A549 (cell line): ENCODE data around the gene SUGCT. TPM values are rescaled to one million over a fixed set of nuclear protein-coding genes. Genes with fewer than 3 reads are reported as not detected.

Source experiments
- ATAC-seq, 2 experiments: fragments of 200-7000 bp in 1 of 2; fragments of >200 bp in 1 of 2; cut with Nextera tagmentation in 1 of 2; cut with Tn5 transposase in 1 of 2; 3 replicates each; pipeline versions ENCODE4 v1.8.0 to v1.9.1; 2018 to 2020; ENCODE audit warnings: mild to moderate bottlenecking in 1 of 2, moderate library complexity in 1 of 2
- CTCF ChIA-PET: fragments of 300-600 bp; sonication (Branson Sonifier 250); formaldehyde crosslinking; extraction: SDS; loops from one replicate; lab custom pipeline; 2021; ENCODE audit warnings: antibody characterized with exemption, inconsistent platforms; lab: Yijun Ruan, JAX
- POLR2A ChIA-PET: fragments of 350-600 bp; formaldehyde crosslinking; extraction: SDS; loops from one replicate; lab custom pipeline; 2021; ENCODE audit warnings: antibody characterized with exemption, inconsistent platforms; lab: Yijun Ruan, JAX
- DNase-seq, 2 experiments: peaks; one replicate each; pipeline versions ENCODE4 v3.0.0 to v3.0.0-alpha.2; 2011 to 2016; ENCODE audit warnings: low read depth in 1 of 2, low spot score in 1 of 2
- FAIRE-seq: peaks from 2 replicates; lab custom pipeline; 2011; peaks lifted over from hg19 to GRCh38; lab: Jason Lieb, UNC
- H3K27ac ChIP-seq, 2 experiments: fragments of >200 bp; sonication (Bioruptor Twin); formaldehyde crosslinking; 3 replicates each; pipeline ENCODE4 v1.5.1; 2016 to 2017
- H3K4me1 ChIP-seq: fragments of >200 bp; sonication (Bioruptor Twin); formaldehyde crosslinking; 3 replicates; pipeline ENCODE4 v1.6.1; 2016
- H3K4me2 ChIP-seq: fragments of >200 bp; sonication (Bioruptor Twin); formaldehyde crosslinking; 3 replicates; pipeline ENCODE4 v1.6.1; 2016
- H3K4me3 ChIP-seq: fragments of >200 bp; sonication (Bioruptor Twin); formaldehyde crosslinking; 3 replicates; pipeline ENCODE4 v1.5.1; 2016
- H3K9me3 ChIP-seq: fragments of >200 bp; sonication (Bioruptor Twin); formaldehyde crosslinking; 3 replicates; pipeline ENCODE4 v1.6.1; 2016
- BCL3 ChIP-seq: fragments of >200 bp; sonication (Bioruptor Twin); formaldehyde crosslinking; IDR thresholded peaks from 3 replicates; pipeline ENCODE4 v1.6.1; 2016
- BHLHE40 ChIP-seq: IDR thresholded peaks from 2 replicates; pipeline ENCODE4 v1.6.1; 2012; ENCODE audit warnings: low read depth, low read length, inconsistent platforms
- CHD2 ChIP-seq: fragments of 150-350 bp; IDR thresholded peaks from 2 replicates; pipeline ENCODE4 v1.6.1; 2014; ENCODE audit warnings: low read length; ENCODE audit not compliant: partially characterized antibody
- CHD4 ChIP-seq: fragments of 200-600 bp; sonication (generic); IDR thresholded peaks from 2 replicates; pipeline ENCODE4 v1.6.1; 2016; ENCODE audit warnings: antibody characterized with exemption, mild to moderate bottlenecking, borderline replicate concordance
- EP300 ChIP-seq, 2 experiments: fragments of >200 bp; sonication (Bioruptor Twin); formaldehyde crosslinking; IDR thresholded peaks; 2 replicates in 1 of 2; 3 replicates in 1 of 2; pipeline ENCODE4 v1.6.1; 2016 to 2017
- ESRRA ChIP-seq: fragments of 150-350 bp; IDR thresholded peaks from 2 replicates; pipeline ENCODE4 v1.6.1; 2014; ENCODE audit warnings: mild to moderate bottlenecking, low read length, borderline replicate concordance
- FOSL2 ChIP-seq, 2 experiments: fragments of 450-650 bp in 1 of 2; fragments of >200 bp in 1 of 2; sonication (Bioruptor Twin) in 1 of 2; formaldehyde crosslinking; IDR thresholded peaks; 2 replicates each; pipeline versions ENCODE4 v1.5.0 to v1.6.1; 2016 to 2020; ENCODE audit warnings: mild to moderate bottlenecking in 1 of 2, moderate library complexity in 1 of 2
- GATA3 ChIP-seq: IDR thresholded peaks from 2 replicates; pipeline ENCODE4 v1.6.1; 2012; ENCODE audit warnings: borderline replicate concordance
- HOXB5 ChIP-seq: fragments of 250-450 bp; sonication (Bioruptor Pico); IDR thresholded peaks from 2 replicates; pipeline ENCODE4 v1.5.0; 2020; ENCODE audit warnings: mild to moderate bottlenecking, moderate library complexity
- NFE2L2 ChIP-seq: fragments of 150-350 bp; conservative IDR thresholded peaks from 2 replicates; pipeline ENCODE4 v1.6.1; 2014; ENCODE audit warnings: low read length
- NPAS2 ChIP-seq: fragments of 250-450 bp; sonication (Bioruptor Pico); IDR thresholded peaks from 2 replicates; pipeline ENCODE4 v1.8.0; 2022; ENCODE audit warnings: mild to moderate bottlenecking, moderate library complexity, borderline replicate concordance
- PHF8 ChIP-seq: fragments of 200-600 bp; sonication (generic); IDR thresholded peaks from 2 replicates; pipeline ENCODE4 v1.6.1; 2016; ENCODE audit warnings: low read depth, mild to moderate bottlenecking, antibody characterized with exemption, moderate library complexity, borderline replicate concordance
- POLR2A ChIP-seq: IDR thresholded peaks from 2 replicates; pipeline ENCODE4 v1.6.1; 2012; ENCODE audit warnings: mild to moderate bottlenecking, low read length
- RAD21 ChIP-seq, 2 experiments: fragments of >200 bp in 1 of 2; sonication (Bioruptor Twin) in 1 of 2; formaldehyde crosslinking in 1 of 2; IDR thresholded peaks in 1 of 2; conservative IDR thresholded peaks in 1 of 2; 2 replicates in 1 of 2; 3 replicates in 1 of 2; pipeline ENCODE4 v1.6.1; 2012 to 2018; ENCODE audit warnings: inconsistent platforms in 1 of 2
- RARB ChIP-seq: fragments of 250-450 bp; sonication (Bioruptor Pico); IDR thresholded peaks from 2 replicates; pipeline ENCODE4 v1.8.0; 2021; ENCODE audit warnings: mild to moderate bottlenecking, moderate library complexity
- RFX5 ChIP-seq: fragments of 450-650 bp; IDR thresholded peaks from 2 replicates; pipeline ENCODE4 v1.7.1; 2014; ENCODE audit warnings: antibody characterized with exemption, mild to moderate bottlenecking, moderate library complexity
- RNF2 ChIP-seq: fragments of 200-600 bp; sonication (generic); IDR thresholded peaks from 2 replicates; pipeline ENCODE4 v1.6.1; 2016; ENCODE audit warnings: low read depth, mild to moderate bottlenecking, antibody characterized with exemption, moderate library complexity, borderline replicate concordance
- SMC3 ChIP-seq: fragments of >200 bp; sonication (Bioruptor Twin); formaldehyde crosslinking; IDR thresholded peaks from 3 replicates; pipeline ENCODE4 v1.6.1; 2018; ENCODE audit warnings: inconsistent platforms
- SREBF2 ChIP-seq: fragments of 450-650 bp; IDR thresholded peaks from 2 replicates; pipeline ENCODE4 v1.6.1; 2014; ENCODE audit warnings: mild to moderate bottlenecking, moderate library complexity
- TP53 ChIP-seq: fragments of 250-450 bp; sonication (Bioruptor Pico); IDR thresholded peaks from 2 replicates; pipeline ENCODE4 v1.5.0; 2021; ENCODE audit warnings: mild to moderate bottlenecking, moderate library complexity
- ZC3H11A ChIP-seq: fragments of 450-650 bp; IDR thresholded peaks from 2 replicates; pipeline ENCODE4 v1.6.1; 2014; ENCODE audit warnings: antibody characterized with exemption, mild to moderate bottlenecking
- ZNF302 ChIP-seq: fragments of 250-450 bp; sonication (Bioruptor Pico); IDR thresholded peaks from 2 replicates; pipeline ENCODE4 v1.9.0; 2021; ENCODE audit warnings: inconsistent platforms, mild to moderate bottlenecking, moderate library complexity
- WGBS: methylation state at CpG from one replicate; pipeline ENCODE4 v1.1.6; 2017; ENCODE audit errors: missing lambda C conversion rate; 5-methylcytosine and 5-hydroxymethylcytosine counted together
- polyA plus RNA-seq, 4 experiments: library from polyadenylated mRNA; depleted of rRNA in 3 of 4; stranded (reverse); fragments of >200 nt; fragmentation: RNase III in 1 of 4; extraction: RNeasy Plus Mini Kit Qiagen cat#74134 plus additional on column Dnase treatment in 1 of 4; gene quantifications; 2 replicates in 3 of 4; 3 replicates in 1 of 4; pipeline ENCODE4 v1.2.3, GENCODE V29; 2011 to 2017
- TF ChIP-seq, protein P1 (sequence below): fragments of 250-450 bp; sonication (Bioruptor Pico); IDR thresholded peaks from 2 replicates; pipeline ENCODE4 v1.5.0; 2021; ENCODE audit warnings: mild to moderate bottlenecking, moderate library complexity, borderline replicate concordance
- TF ChIP-seq, protein P2 (sequence below): fragments of 150-350 bp; IDR thresholded peaks from 2 replicates; pipeline ENCODE4 v1.6.1; 2014; ENCODE audit warnings: low read depth, mild to moderate bottlenecking, low read length
- TF ChIP-seq, protein P3 (sequence below): fragments of >200 bp; sonication (Bioruptor Twin); formaldehyde crosslinking; IDR thresholded peaks from 3 replicates; pipeline ENCODE4 v1.5.1; 2016
- TF ChIP-seq, protein P4 (sequence below): IDR thresholded peaks from 2 replicates; pipeline ENCODE4 v1.6.1; 2012

Gene SUGCT
- polyA plus RNA-seq, 2 of the 4 experiments (the other 2 are of a cell fraction): 1.4 to 1.6 TPM

DNA sequence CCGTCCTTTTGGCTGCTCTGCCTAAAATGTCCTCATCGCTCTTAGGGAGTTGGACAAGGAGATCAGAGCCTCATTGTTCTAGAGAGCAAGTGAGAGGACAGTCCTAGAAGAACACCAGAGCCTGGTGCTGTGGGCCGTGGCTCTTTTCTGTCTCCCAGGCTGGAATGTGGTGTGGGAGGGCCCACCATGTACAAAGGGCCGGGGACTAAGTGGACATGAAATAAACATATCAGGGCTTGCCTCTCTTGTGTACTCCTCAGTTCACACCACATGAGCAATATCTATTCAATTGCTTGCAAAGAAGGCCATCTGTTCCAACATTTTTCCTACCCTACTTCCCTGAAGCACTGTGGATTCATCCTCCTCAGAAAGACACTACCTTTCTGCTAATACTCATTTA, 510.4 kb downstream of the SUGCT start:
- FAIRE-seq (no peak), ATAC-seq (no peak), DNase-seq (no peak)
- Histone ChIP-seq H3K4me2 (no peak overlapping the region), H3K27ac (no peak overlapping the region), H3K9me3 (no peaks in the 10 kb centered on the region), H3K4me3 (no peak overlapping the region), H3K4me1 (no peaks in the 10 kb centered on the region)
- CTCF ChIA-PET: no interaction called here
- WGBS: 15% methylated on average over 4 of the region's 4 CpGs
- TF ChIP-seq CHD2: no peak
- TF ChIP-seq GATA3: no peak
- TF ChIP-seq ZNF302 (CRISPR knock-in tag): no peak
- TF ChIP-seq RAD21 (conservative IDR thresholded peaks at IDR 0.05 in 1 of 2, IDR thresholded peaks at IDR 0.05 in 1 of 2): no peak
- TF ChIP-seq BCL3: no peak
- no peak for TF ChIP-seq RNF2
- no peak for TF ChIP-seq EP300 (IDR thresholded peaks at IDR 0.05)
- TF ChIP-seq, protein P1, sequence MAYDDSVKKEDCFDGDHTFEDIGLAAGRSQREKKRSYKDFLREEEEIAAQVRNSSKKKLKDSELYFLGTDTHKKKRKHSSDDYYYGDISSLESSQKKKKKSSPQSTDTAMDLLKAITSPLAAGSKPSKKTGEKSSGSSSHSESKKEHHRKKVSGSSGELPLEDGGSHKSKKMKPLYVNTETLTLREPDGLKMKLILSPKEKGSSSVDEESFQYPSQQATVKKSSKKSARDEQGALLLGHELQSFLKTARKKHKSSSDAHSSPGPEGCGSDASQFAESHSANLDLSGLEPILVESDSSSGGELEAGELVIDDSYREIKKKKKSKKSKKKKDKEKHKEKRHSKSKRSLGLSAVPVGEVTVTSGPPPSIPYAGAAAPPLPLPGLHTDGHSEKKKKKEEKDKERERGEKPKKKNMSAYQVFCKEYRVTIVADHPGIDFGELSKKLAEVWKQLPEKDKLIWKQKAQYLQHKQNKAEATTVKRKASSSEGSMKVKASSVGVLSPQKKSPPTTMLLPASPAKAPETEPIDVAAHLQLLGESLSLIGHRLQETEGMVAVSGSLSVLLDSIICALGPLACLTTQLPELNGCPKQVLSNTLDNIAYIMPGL (CRISPR knock-in tag): no peak
- POLR2A ChIA-PET: no interaction called here

DNA sequence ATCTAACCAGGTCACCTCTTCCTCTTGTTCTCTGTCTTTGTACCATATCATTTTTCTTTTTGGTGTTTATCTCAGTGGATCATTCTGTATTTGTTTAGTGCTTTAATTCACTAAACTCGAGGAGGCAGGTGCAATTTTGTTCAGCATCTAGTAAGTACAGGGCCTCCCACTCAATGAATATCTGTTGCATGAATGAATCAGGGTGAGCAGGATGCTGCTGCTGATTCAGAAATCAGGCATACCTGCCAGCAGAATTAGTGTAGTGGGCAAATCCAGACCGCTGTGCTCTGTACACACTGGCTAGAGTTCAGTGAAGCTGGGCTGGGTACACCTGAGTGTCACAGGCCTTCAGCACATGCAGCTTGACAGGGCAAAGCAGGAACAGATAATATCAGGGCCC, 511.9 kb downstream of the SUGCT start:
- DNase-seq (no peak), FAIRE-seq (no peak)
- Histone ChIP-seq H3K9me3 (no peaks in the 10 kb centered on the region; the same call in 2 of the 3 replicates), H3K27ac (no peak overlapping the region), H3K4me1 (no peaks in the 10 kb centered on the region)
- WGBS: 6% methylated on average over 1 of the region's 2 CpGs
- POLR2A ChIA-PET: no interaction called here
- TF ChIP-seq NFE2L2 (no peak), TP53 (no peak), HOXB5 (CRISPR knock-in tag) (no peak), ESRRA (no peak), NPAS2 (no peak), PHF8 (no peak), SREBF2 (no peak), FOSL2 (IDR thresholded peaks at IDR 0.05) (no peak), FOSL2 (CRISPR knock-in tag; IDR thresholded peaks at IDR 0.05) (no peak), CHD4 (no peak), POLR2A (no peak), ZC3H11A (no peak), BHLHE40 (no peak), RFX5 (no peak), SMC3 (no peak), EP300 (IDR thresholded peaks at IDR 0.05) (no peak), RNF2 (no peak), RARB (CRISPR knock-in tag) (no peak)
- TF ChIP-seq, protein P2, sequence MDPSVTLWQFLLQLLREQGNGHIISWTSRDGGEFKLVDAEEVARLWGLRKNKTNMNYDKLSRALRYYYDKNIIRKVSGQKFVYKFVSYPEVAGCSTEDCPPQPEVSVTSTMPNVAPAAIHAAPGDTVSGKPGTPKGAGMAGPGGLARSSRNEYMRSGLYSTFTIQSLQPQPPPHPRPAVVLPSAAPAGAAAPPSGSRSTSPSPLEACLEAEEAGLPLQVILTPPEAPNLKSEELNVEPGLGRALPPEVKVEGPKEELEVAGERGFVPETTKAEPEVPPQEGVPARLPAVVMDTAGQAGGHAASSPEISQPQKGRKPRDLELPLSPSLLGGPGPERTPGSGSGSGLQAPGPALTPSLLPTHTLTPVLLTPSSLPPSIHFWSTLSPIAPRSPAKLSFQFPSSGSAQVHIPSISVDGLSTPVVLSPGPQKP: no peak
- TF ChIP-seq, protein P3, sequence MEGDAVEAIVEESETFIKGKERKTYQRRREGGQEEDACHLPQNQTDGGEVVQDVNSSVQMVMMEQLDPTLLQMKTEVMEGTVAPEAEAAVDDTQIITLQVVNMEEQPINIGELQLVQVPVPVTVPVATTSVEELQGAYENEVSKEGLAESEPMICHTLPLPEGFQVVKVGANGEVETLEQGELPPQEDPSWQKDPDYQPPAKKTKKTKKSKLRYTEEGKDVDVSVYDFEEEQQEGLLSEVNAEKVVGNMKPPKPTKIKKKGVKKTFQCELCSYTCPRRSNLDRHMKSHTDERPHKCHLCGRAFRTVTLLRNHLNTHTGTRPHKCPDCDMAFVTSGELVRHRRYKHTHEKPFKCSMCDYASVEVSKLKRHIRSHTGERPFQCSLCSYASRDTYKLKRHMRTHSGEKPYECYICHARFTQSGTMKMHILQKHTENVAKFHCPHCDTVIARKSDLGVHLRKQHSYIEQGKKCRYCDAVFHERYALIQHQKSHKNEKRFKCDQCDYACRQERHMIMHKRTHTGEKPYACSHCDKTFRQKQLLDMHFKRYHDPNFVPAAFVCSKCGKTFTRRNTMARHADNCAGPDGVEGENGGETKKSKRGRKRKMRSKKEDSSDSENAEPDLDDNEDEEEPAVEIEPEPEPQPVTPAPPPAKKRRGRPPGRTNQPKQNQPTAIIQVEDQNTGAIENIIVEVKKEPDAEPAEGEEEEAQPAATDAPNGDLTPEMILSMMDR: no peak
- TF ChIP-seq, protein P4, sequence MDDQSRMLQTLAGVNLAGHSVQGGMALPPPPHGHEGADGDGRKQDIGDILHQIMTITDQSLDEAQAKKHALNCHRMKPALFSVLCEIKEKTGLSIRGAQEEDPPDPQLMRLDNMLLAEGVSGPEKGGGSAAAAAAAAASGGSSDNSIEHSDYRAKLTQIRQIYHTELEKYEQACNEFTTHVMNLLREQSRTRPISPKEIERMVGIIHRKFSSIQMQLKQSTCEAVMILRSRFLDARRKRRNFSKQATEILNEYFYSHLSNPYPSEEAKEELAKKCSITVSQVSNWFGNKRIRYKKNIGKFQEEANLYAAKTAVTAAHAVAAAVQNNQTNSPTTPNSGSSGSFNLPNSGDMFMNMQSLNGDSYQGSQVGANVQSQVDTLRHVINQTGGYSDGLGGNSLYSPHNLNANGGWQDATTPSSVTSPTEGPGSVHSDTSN: no peak
- TF ChIP-seq, all 56 proteins: peak for 0
- H3K4me2 ChIP-seq: no peak overlapping the region
- CTCF ChIA-PET: no interaction called here
- ATAC-seq: no peak
- no peak overlapping the region for H3K4me3 ChIP-seq
